Stomach (tissue), 9 donors: ENCODE data around the gene CSAD. TPM values are rescaled to one million over a fixed set of nuclear protein-coding genes. Genes with fewer than 3 reads are reported as not detected.

Source experiments
- DNase-seq, 2 donors: peaks; one replicate each; pipeline versions ENCODE4 v3.0.0 to v3.0.0-alpha.2; 2013 to 2019
- H3K27ac ChIP-seq, 5 donors: fragments of 200-600 bp in 4 of 5; sonication (generic) in 4 of 5; one replicate each; pipeline ENCODE4 v1.5.1; 2013 to 2019; ENCODE audit warnings: mild to moderate bottlenecking in 1 of 5, moderate library complexity in 1 of 5
- H3K27me3 ChIP-seq, 3 donors: fragments of 200-600 bp; sonication (generic); one replicate each; pipeline ENCODE4 v1.5.1; 2017 to 2019; ENCODE audit warnings: mixed run types in 1 of 3
- H3K36me3 ChIP-seq, 4 donors: fragments of 200-600 bp; sonication (generic); 1 replicate in 3 of 4; 2 replicates in 1 of 4; pipeline ENCODE4 v1.5.1; 2016 to 2019
- H3K4me1 ChIP-seq, 4 donors: fragments of 200-600 bp; sonication (generic); one replicate each; pipeline ENCODE4 v1.5.1; 2016 to 2019
- H3K4me3 ChIP-seq, 4 donors: fragments of 200-600 bp; sonication (generic) in 3 of 4; one replicate each; pipeline ENCODE4 v1.5.1; 2016 to 2019; ENCODE audit warnings: mild to moderate bottlenecking in 1 of 4
- H3K9me3 ChIP-seq, 4 donors: fragments of 200-600 bp; sonication (generic); one replicate each; pipeline ENCODE4 v1.5.1; 2016 to 2019
- CTCF ChIP-seq, 7 experiments: fragments of 450-650 bp in 4 of 7; fragments of 200-600 bp in 3 of 7; sonication (generic) in 3 of 7; IDR thresholded peaks; one replicate each; pipeline ENCODE4 v1.5.1; 2016 to 2019; ENCODE audit warnings: antibody characterized with exemption in 7 of 7, control low read depth in 2 of 7, mild to moderate bottlenecking in 1 of 7
- EP300 ChIP-seq: sonication (generic); formaldehyde crosslinking; IDR thresholded peaks from one replicate; pipeline ENCODE4 v1.6.1; 2017; ENCODE audit warnings: antibody characterized with exemption
- POLR2A ChIP-seq, 4 donors: fragments of 450-650 bp; IDR thresholded peaks; one replicate each; pipeline ENCODE4 v1.6.1; 2016; ENCODE audit warnings: antibody characterized with exemption in 4 of 4, control low read depth in 2 of 4, mild to moderate bottlenecking in 1 of 4, moderate library complexity in 1 of 4
- POLR2AphosphoS5 ChIP-seq, 3 donors: sonication (generic); formaldehyde crosslinking; IDR thresholded peaks; one replicate each; pipeline ENCODE4 v1.6.1; 2016; ENCODE audit warnings: antibody characterized with exemption in 3 of 3
- WGBS, 5 donors: extraction: QIAGEN DNeasy Blood & Tissue Kit in 3 of 5; methylation state at CpG; one replicate each; pipeline versions ENCODE4 v1.1.5 to v1.1.7; 2013 to 2018; 5-methylcytosine and 5-hydroxymethylcytosine counted together
- intact Hi-C: fragments of 100-400 bp; cut with DNase I; formaldehyde crosslinking; loops from one replicate; pipeline ENCODE4 v1.15.1; 2023; ENCODE audit warnings: low total_unique reads
- polyA plus RNA-seq, 3 donors: library from polyadenylated mRNA; stranded (reverse); fragments of 200-250 nt; gene quantifications; one replicate each; pipeline ENCODE4 v1.2.3, GENCODE V29; 2013
- total RNA-seq, 5 donors: library from RNA; depleted of rRNA; stranded (reverse); fragments of >200 nt; gene quantifications; one replicate each; pipeline versions ENCODE4 v1.1.0 to v1.2.3, GENCODE V29; 2014 to 2016
- donor health status: healthy with polysubstance abuse.
- donor health status: Bipolar disorder and iron deficiency.
- donor health status: healthy.

The CSAD gene
- total and polyA plus RNA-seq, 8 donors: 4.6 to 334 (median 35.5) TPM

GRCh38 chr12:53187145-53187899, 6.6 kb upstream of the CSAD start:
- no peak for DNase-seq
- H3K27ac ChIP-seq: no peak overlapping the region
- H3K4me1 ChIP-seq: peaks cover 16 to 44% (median 32%) of the 10 kb centered on the region in 4 donors
- TF ChIP-seq EP300 (no peak), POLR2AphosphoS5 (IDR thresholded peaks at IDR 0.05) (no peak), POLR2A (IDR thresholded peaks at IDR 0.05) (no peak), CTCF (IDR thresholded peaks at IDR 0.05) (no peak)
- H3K36me3 ChIP-seq: peaks cover 52 to 88% (median 77%) of the 10 kb centered on the region in 4 donors
- H3K4me3 ChIP-seq: no peak overlapping the region
- H3K27me3 ChIP-seq: no peaks in the 10 kb centered on the region
- 84 to 92% (median 88%) methylated on average over 13 to 15 of the region's 15 CpGs for WGBS, 5 donors
- intact Hi-C loops: no loop called here
- no peaks in the 10 kb centered on the region for H3K9me3 ChIP-seq

DNA sequence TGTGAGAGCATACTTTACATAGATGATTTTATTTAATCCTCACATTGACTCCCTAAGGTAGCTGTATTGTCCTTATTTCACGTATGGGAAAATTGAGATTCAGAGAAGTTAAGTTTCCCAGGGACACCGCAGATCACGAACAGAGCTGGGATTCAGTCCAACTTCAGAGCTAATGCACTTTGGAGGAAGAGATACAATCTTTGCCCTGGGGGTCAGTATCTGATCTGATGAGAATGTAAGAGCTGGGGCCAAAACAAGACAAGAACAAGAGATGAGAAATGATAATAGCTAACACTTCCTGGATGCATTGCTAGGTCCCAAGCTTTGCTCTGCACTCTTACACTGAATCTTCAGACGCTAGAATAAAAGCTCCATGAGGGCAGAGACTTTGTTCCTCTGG, 6.0 kb upstream of the CSAD start:
- intact Hi-C loops: no loop called here
- H3K36me3 ChIP-seq: peaks cover 52 to 88% (median 80%) of the 10 kb centered on the region in 4 donors
- DNase-seq: no peak
- H3K27me3 ChIP-seq: no peaks in the 10 kb centered on the region
- H3K4me1 ChIP-seq: peaks cover 22 to 50% (median 38%) of the 10 kb centered on the region in 4 donors
- TF ChIP-seq POLR2AphosphoS5 (IDR thresholded peaks at IDR 0.05): no peak
- no peak for TF ChIP-seq POLR2A (IDR thresholded peaks at IDR 0.05)
- no peak for TF ChIP-seq CTCF (IDR thresholded peaks at IDR 0.05)
- 85 to 93% (median 92%) methylated on average over 4 of the region's 4 CpGs for WGBS, 5 donors
- no peak overlapping the region for H3K27ac ChIP-seq
- H3K9me3 ChIP-seq: no peaks in the 10 kb centered on the region
- no peak overlapping the region for H3K4me3 ChIP-seq

- intact Hi-C loops: no loop called here
- no peak overlapping the region for H3K4me3 ChIP-seq
- H3K27ac ChIP-seq: no peak overlapping the region
- no peak for TF ChIP-seq CTCF (IDR thresholded peaks at IDR 0.05)
- TF ChIP-seq POLR2A (IDR thresholded peaks at IDR 0.05): no peak
- no peak for TF ChIP-seq POLR2AphosphoS5 (IDR thresholded peaks at IDR 0.05)
- TF ChIP-seq EP300: no peak
- 91 to 98% (median 95%) methylated on average over 3 of the region's 3 CpGs for WGBS, 5 donors
- no peak for DNase-seq
- H3K4me1 ChIP-seq: peaks cover 29 to 56% (median 44%) of the 10 kb centered on the region in 4 donors
- peaks cover 52 to 79% (median 72%) of the 10 kb centered on the region in 4 donors for H3K36me3 ChIP-seq
- no peaks in the 10 kb centered on the region for H3K27me3 ChIP-seq
- no peaks in the 10 kb centered on the region for H3K9me3 ChIP-seq
Observed at GRCh38 chr12:53185582-53186153, 4.9 kb upstream of the CSAD start.

GRCh38 chr12:53184828-53185227, 4.1 kb upstream of the CSAD start:
- Histone ChIP-seq H3K27ac (no peak overlapping the region), H3K4me3 (peak overlapping the region in 1 of 4 donors; percentile 18), H3K9me3 (no peaks in the 10 kb centered on the region), H3K27me3 (no peaks in the 10 kb centered on the region), H3K36me3 (peaks cover 52 to 79% (median 72%) of the 10 kb centered on the region in 4 donors), H3K4me1 (peaks cover 27 to 51% (median 40%) of the 10 kb centered on the region in 4 donors)
- no peak for TF ChIP-seq POLR2AphosphoS5 (IDR thresholded peaks at IDR 0.05)
- 88 to 95% (median 93%) methylated on average over 6 of the region's 6 CpGs for WGBS, 5 donors
- DNase-seq: no peak
- intact Hi-C loops: no loop called here

GRCh38 chr12:53182903-53183302, 2.2 kb upstream of the CSAD start:
- Histone ChIP-seq H3K27me3 (no peaks in the 10 kb centered on the region), H3K4me1 (peaks cover 27 to 58% (median 41%) of the 10 kb centered on the region in 4 donors), H3K9me3 (no peaks in the 10 kb centered on the region), H3K27ac (peak overlapping the region in 1 of 5 donors; percentile 5), H3K4me3 (peak overlapping the region in 3 of 4 donors; percentile 2 to 90 (median 70)), H3K36me3 (peaks cover 48 to 63% (median 62%) of the 10 kb centered on the region in 4 donors)
- intact Hi-C loops: no loop called here
- TF ChIP-seq POLR2AphosphoS5 (IDR thresholded peaks at IDR 0.05) (no peak), EP300 (no peak), POLR2A (IDR thresholded peaks at IDR 0.05) (no peak), CTCF (IDR thresholded peaks at IDR 0.05) (no peak)
- DNase-seq: peak in 1 of 2 donors; percentile 52
- WGBS, 5 donors: 11 to 27% (median 21%) methylated on average over 2 of the region's 2 CpGs
